Motor neuron (in vitro differentiated cells): ENCODE results near the gene DEPP1. TPM values are rescaled to one million over a fixed set of nuclear protein-coding genes. Genes with fewer than 3 reads are reported as not detected.
A peak's percentile ranks its signal among the peaks of the same experiment; 100 is the strongest.

ENCODE experiments used
- ATAC-seq, 8 experiments: fragments of 200-7000 bp; cut with Tn5 transposase; replicated peaks in 6 of 8; 2 replicates each; pipeline ENCODE4 v1.8.0; 2021; ENCODE audit warnings: mild to moderate bottlenecking in 8 of 8, moderate library complexity in 8 of 8
- H3K27ac ChIP-seq, 2 donors: fragments of 250-450 bp; sonication (Bioruptor Pico); 2 replicates each; pipeline ENCODE4 v1.9.0; 2021; ENCODE audit warnings: antibody characterized with exemption in 2 of 2, mild to moderate bottlenecking in 2 of 2, moderate library complexity in 1 of 2
- H3K4me1 ChIP-seq, 2 donors: fragments of 250-450 bp; sonication (Bioruptor Pico); replicated peaks in 1 of 2; 2 replicates each; pipeline ENCODE4 v1.6.1; 2021; ENCODE audit warnings: antibody characterized with exemption in 2 of 2, mild to moderate bottlenecking in 2 of 2, moderate library complexity in 1 of 2
- H3K4me3 ChIP-seq, 5 donors: fragments of 250-450 bp; sonication (Bioruptor Pico); 2 replicates each; pipeline ENCODE4 v1.9.0; 2021; ENCODE audit warnings: antibody characterized with exemption in 5 of 5, mild to moderate bottlenecking in 5 of 5, moderate library complexity in 4 of 5
- WGBS, 10 experiments: fragments of 450-650 bp; shearing (Covaris generic); methylation state at CpG; one replicate each; pipeline ENCODE4 v1.0.0; 2022; 5-methylcytosine and 5-hydroxymethylcytosine counted together
- in situ Hi-C, 9 experiments: fragments of 400-800 bp; cut with MboI; loops; one replicate each; pipeline ENCODE4 v1.15.0; 2021; ENCODE audit warnings: low sequenced_read_pairs in 9 of 9, low pct_unique_long_range_greater_than_20kb in 2 of 9; ENCODE audit not compliant: unreplicated experiment in 9 of 9
- total RNA-seq, 8 experiments: library from RNA; unstranded; fragments of 300-600 nt; gene quantifications; 2 replicates each; pipeline versions ENCODE4 v1.2.3 to v1.2.4, GENCODE V29; 2022

The DEPP1 gene
- total RNA-seq, 8 experiments from 2014 or later, result 1.2 to 47.6 (median 11.4) TPM

DNA sequence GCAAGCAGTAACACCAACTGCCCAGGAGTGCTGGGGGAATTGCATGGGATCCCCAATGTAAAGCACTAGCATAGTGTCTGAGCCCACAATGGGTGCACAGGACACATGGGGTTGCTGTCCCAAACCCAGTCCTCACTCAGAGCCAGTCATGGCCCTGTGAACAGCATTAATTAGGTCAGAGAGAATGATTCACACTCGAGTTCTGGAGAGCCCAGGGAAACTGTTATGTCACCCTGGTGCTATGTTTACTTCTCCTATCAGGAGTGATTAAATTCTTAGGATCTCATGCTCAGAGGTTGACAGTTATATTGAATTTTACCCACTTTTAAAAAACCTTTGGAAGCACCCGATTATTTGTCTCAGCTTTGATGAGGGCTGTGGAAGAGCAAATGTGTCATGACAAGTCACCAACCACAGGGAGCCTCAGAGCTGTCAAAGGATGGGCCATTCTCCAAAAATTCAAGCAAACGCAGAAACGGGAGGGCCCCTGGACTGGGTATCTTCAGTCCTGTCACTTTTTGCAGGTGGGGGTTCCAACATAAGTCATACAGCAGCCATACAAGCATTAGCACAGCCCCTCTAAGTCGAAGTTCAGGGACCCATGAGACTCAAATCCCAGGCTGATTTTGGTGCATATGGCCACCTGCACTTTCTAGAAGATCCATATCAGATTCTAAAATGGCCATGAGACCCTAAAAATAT lies 20.3 kb downstream of the DEPP1 start:
- no peak overlapping the region for H3K27ac ChIP-seq
- WGBS, 10 experiments, result 0 to 62% (median 38%) methylated on average over 1 to 4 of the region's 5 CpGs; no CpG with 5 or more reads in 1 of the 10 experiments
- in situ Hi-C loops, result no loop called here
- peak overlapping the region; percentile 55 to 91 (median 88) for H3K4me3 ChIP-seq
- H3K4me1 ChIP-seq, result peaks cover 41% of the 10 kb centered on the region in 2 donors
- peak in 1 of 8 experiments; percentile 7 for ATAC-seq

- 90 to 100% (median 95%) methylated on average over 1 to 4 of the region's 4 CpGs for WGBS, 10 experiments
- Histone ChIP-seq H3K4me1 (peaks cover 32 to 33% of the 10 kb centered on the region in 2 donors), H3K27ac (no peak overlapping the region), H3K4me3 (no peak overlapping the region)
- no peak for ATAC-seq
- in situ Hi-C loops, result no loop called here
Measured at GRCh38 chr10:44956717-44957706, 21.6 kb downstream of the DEPP1 start.

DNA sequence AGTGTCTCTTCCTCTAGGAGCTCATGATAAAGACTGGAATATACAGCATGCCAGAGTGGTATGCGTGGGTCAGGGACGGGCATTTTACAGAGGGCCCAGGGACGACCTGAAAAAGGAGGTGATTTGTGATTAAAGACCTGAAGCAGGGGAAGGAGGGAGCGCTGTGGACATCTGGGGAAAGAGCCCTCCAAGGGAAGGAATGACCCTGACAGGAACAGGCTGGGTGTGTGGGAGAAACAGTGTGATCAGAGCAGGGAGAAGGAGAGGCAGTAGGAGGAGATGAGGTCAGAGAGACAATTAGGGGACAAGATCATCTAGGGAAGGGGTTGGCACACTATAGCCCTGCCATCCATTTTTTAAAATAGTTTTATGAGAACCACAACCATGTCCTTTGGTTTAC lies 22.4 kb downstream of the DEPP1 start:
- Histone ChIP-seq H3K27ac (no peak overlapping the region), H3K4me1 (peaks cover 26 to 27% of the 10 kb centered on the region in 2 donors), H3K4me3 (no peak overlapping the region)
- in situ Hi-C loops, result no loop called here
- 60 to 100% (median 84%) methylated on average over 1 to 4 of the region's 4 CpGs for WGBS, 10 experiments
- no peak for ATAC-seq

DNA sequence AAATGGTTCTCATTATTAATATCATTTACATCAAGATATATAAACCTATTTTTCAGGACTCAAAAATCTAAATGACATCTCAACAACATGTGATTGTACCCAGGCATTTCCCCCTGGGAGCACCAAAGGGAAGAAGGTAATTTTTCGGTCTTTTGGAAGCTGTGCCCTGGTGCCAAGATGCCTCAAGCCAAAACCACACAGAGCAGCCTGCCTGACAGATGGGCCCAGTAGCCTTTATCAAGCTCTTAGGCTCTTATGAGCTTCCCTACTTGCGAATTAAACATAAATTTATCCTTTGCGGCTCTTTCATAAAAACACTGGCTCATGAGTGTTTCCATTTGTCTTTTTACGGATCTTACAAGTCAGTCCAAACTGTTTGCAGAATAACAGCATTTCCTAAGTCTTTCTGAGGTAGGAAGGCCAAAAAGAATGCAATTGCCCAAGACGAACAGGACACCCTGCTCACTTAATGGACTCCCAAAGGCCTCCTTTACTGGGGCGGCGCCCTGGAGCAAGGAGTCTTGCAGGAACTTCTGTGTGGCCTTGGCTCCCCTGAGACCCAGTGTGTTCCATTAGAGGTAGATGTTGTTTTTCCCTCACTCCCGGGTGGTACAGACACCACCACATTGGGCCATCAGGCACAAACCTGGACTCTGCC lies 23.1 kb downstream of the DEPP1 start:
- 50 to 100% (median 83%) methylated on average over 1 to 7 of the region's 8 CpGs; no CpG with 5 or more reads in 1 of the 10 experiments for WGBS, 10 experiments
- in situ Hi-C loops, result no loop called here
- H3K27ac ChIP-seq, result no peak overlapping the region
- H3K4me3 ChIP-seq, result no peak overlapping the region
- no peak for ATAC-seq
- H3K4me1 ChIP-seq, result peaks cover 19 to 21% of the 10 kb centered on the region in 2 donors

GRCh38 chr10:44954962-44955361 lies 23.6 kb downstream of the DEPP1 start:
- no peak overlapping the region for H3K4me3 ChIP-seq
- in situ Hi-C loops, result no loop called here
- no peak for ATAC-seq
- peaks cover 13 to 16% of the 10 kb centered on the region in 2 donors for H3K4me1 ChIP-seq
- no peak overlapping the region for H3K27ac ChIP-seq

DNA sequence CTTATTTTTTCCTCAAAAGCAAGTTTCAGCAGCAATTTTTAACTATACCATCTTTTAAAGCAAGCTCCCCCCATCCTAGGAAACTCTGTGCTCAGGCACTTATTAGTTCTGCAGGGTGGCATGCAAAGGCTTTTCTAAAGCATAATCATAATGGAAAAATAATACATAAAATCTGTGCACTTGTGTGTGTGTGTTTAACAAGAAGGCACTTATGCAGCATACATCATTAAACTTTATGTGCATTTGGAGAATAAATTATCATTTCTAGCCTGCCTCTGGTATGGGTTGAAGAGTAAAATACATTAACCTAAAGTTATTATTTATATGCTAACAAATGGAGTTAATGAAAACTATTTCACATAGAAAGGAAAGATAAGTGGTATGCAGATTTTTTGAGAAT lies 24.6 kb downstream of the DEPP1 start:
- no peak overlapping the region for H3K27ac ChIP-seq

DNA sequence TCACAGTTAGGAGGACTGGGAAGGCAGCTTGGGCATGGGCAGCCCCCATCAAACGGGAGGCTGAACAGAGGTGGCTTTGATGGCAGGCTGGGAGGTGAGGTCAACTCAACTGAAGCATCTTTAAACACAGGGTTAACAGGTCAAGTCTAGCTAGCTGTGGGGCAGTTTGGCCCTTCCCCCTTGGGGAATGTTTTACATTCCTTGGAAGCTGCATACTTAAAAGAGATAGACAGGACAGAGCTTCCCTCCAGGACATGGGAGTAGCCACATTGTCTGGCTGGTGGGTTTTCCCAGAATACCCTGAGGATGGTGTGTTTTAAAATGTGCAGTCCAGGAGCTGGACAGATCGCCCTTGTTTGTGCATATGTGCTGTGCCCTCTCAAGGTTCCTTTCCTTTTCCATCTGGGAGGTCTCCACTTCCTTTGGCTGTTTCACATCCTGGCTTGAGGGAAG lies 25.8 kb downstream of the DEPP1 start:
- H3K4me3 ChIP-seq, result no peak overlapping the region
- WGBS, 10 experiments, result 0 to 60% (median 40%) methylated on average over 1 to 2 of the region's 2 CpGs; no CpG with 5 or more reads in 5 of the 10 experiments
- H3K27ac ChIP-seq, result no peak overlapping the region
- in situ Hi-C loops, result no loop called here
- ATAC-seq, result peak in 3 of 8 experiments; percentile 80 to 96 (median 86)
- peaks cover 5 to 6% of the 10 kb centered on the region in 2 donors for H3K4me1 ChIP-seq

More for the DNA sequence above, 24.6 kb downstream of the DEPP1 start:
- Histone ChIP-seq H3K4me3 (no peak overlapping the region), H3K4me1 (peaks cover 13 to 15% of the 10 kb centered on the region in 2 donors)
- ATAC-seq, result peak in 2 of 8 experiments; percentile 48 to 68
- in situ Hi-C loops, result no loop called here

DNA sequence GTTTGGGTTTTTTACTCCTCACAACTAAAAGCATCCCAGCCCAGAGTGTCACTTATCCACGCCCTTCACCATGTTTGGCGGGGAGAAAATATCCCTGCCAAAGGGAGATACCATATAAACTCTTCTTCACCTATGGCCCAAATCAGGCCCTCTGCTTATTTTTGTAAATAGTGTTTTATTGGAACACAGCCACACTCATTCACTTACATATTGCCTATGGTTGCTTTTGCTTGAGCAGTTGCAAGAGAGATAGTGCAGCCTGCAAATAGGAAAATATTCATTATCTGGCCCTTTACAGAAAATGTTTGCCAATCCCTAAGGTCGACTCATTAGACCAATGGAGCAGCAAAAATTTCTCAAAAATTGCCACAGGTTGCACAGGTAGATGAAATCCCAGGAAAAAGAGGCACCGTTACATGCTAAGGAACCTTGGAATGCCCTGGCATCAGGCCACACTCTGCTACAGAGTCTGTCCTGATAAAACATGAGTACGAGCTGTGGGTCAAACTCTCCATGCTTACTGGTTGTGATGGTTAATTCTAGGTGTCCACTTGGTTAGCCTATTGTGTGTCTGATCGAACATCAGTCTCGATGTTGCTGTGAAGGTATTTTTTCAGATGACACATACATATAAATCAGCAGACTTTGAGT lies 26.9 kb downstream of the DEPP1 start:
- 38 to 95% (median 87%) methylated on average over 1 to 7 of the region's 7 CpGs for WGBS, 10 experiments
- peaks cover 4 to 6% of the 10 kb centered on the region in 2 donors for H3K4me1 ChIP-seq
- no peak overlapping the region for H3K4me3 ChIP-seq
- H3K27ac ChIP-seq, result no peak overlapping the region
- no peak for ATAC-seq
- in situ Hi-C loops, result no loop called here

- Histone ChIP-seq H3K4me1 (peaks cover 4 to 6% of the 10 kb centered on the region in 2 donors), H3K4me3 (no peak overlapping the region), H3K27ac (no peak overlapping the region)
- WGBS, 10 experiments, result 81 to 100% (median 93%) methylated on average over 1 to 8 of the region's 10 CpGs; no CpG with 5 or more reads in 5 of the 10 experiments
- ATAC-seq, result no peak
- in situ Hi-C loops, result no loop called here
Measured at GRCh38 chr10:44950326-44951225, 28.0 kb downstream of the DEPP1 start.

DNA sequence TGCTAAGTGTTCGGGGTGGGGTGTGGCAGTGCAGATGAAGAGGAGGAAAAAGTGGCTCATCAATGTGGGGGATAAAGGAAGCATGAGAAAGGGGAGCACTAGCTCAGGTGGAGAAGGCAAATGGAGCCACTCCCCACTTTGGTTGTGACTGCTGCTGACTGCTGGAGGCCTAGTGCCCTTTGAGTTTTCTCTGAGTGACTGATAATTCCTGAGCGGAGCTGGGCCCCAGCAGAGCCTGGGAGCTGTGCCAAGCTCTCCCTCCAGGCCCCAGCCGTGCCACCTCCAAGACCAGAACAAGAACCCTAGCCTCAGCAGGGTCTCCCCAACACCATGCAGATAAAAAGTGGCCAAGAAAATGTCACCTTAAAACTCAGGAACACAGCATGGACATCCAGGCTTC lies 28.7 kb downstream of the DEPP1 start:
- Histone ChIP-seq H3K4me3 (no peak overlapping the region), H3K27ac (no peak overlapping the region), H3K4me1 (peaks cover 4 to 6% of the 10 kb centered on the region in 2 donors)
- WGBS, 10 experiments, result 40 to 75% (median 40%) methylated on average over 1 to 2 of the region's 3 CpGs; no CpG with 5 or more reads in 7 of the 10 experiments
- in situ Hi-C loops, result no loop called here
- ATAC-seq, result peak in 1 of 8 experiments; percentile 54

DNA sequence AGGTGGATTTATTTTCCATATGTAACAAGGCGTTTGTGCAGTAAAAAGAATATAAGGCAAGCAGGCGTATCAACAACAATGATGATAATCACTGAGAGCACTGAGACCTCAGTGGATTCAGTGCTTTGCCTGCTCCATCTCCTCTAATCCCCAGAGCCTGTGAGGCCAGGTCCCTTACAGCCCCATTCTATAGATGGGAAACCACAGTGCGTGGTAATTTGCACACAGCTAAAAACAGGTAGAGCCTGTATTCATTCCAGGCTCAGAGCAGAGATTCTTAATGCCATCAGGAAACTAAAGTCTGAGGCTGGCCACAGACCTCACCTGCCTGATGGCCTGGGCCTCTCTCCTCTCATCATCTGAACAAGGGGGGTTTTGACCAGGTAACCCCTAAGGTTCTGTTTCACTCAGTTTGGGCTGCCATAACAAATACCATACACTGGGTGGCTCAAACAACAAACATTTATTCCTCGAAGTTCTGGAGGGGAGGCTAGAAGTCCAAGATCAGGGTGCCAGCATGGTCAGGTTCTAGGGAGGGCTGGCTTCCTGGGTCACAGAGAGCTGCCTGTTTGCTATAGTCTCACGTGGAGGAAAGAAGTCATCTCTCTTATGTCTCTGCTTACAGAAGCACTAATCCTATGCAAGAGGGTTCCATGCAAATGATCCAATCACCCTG lies 29.3 kb downstream of the DEPP1 start:
- no peak for ATAC-seq
- H3K4me3 ChIP-seq, result no peak overlapping the region
- H3K27ac ChIP-seq, result no peak overlapping the region
- in situ Hi-C loops, result no loop called here
- peaks cover 4 to 6% of the 10 kb centered on the region in 2 donors for H3K4me1 ChIP-seq
- 20 to 100% (median 84%) methylated on average over 1 to 5 of the region's 5 CpGs; no CpG with 5 or more reads in 1 of the 10 experiments for WGBS, 10 experiments
